HepG2 (cell line): Measurements from ENCODE around the gene SNAI1. TPM values are rescaled to one million over a fixed set of nuclear protein-coding genes. Genes with fewer than 3 reads are reported as not detected.
A peak's percentile ranks its signal among the peaks of the same experiment; 100 is the strongest.

ENCODE experiments used
- ARID4A ChIP-seq: sonication (generic); formaldehyde crosslinking; IDR thresholded peaks from 2 replicates; pipeline ENCODE4 v1.5.0; 2020; ENCODE audit warnings: mild to moderate bottlenecking, missing genetic modification reagents, borderline replicate concordance
- ISX ChIP-seq: sonication (generic); formaldehyde crosslinking; conservative IDR thresholded peaks from 2 replicates; pipeline ENCODE4 v1.5.0; 2020; ENCODE audit warnings: missing genetic modification reagents
- JARID2 ChIP-seq: sonication (generic); formaldehyde crosslinking; IDR thresholded peaks from 2 replicates; pipeline ENCODE4 v1.8.1; 2023; ENCODE audit warnings: missing genetic modification reagents, inconsistent platforms; ENCODE audit not compliant: insufficient replicate concordance
- MXD3 ChIP-seq: IDR thresholded peaks from 2 replicates; pipeline ENCODE4 v1.6.1; 2016; ENCODE audit warnings: mild to moderate bottlenecking, missing biosample characterization, missing genetic modification reagents
- NBN ChIP-seq: fragments of 450-650 bp; conservative IDR thresholded peaks from 2 replicates; pipeline ENCODE4 v1.6.1; 2017
- RBM22 ChIP-seq: fragments of 200-400 bp; formaldehyde crosslinking; optimal IDR thresholded peaks from 2 replicates; pipeline ENCODE3; 2017; ENCODE audit warnings: mild to moderate bottlenecking, low read length, moderate library complexity
- REPIN1 ChIP-seq: sonication (generic); formaldehyde crosslinking; IDR thresholded peaks from 2 replicates; pipeline ENCODE4 v1.8.0; 2022; ENCODE audit warnings: missing genetic modification reagents, low read depth, mild to moderate bottlenecking, borderline replicate concordance
- TBL1XR1 ChIP-seq: fragments of 150-350 bp; IDR thresholded peaks from 2 replicates; pipeline ENCODE4 v1.6.1; 2014; ENCODE audit warnings: borderline replicate concordance, low read length; ENCODE audit not compliant: partially characterized antibody
- TFE3 ChIP-seq: IDR thresholded peaks from 2 replicates; pipeline ENCODE4 v1.6.1; 2016
- U2AF1 ChIP-seq: fragments of 200-400 bp; formaldehyde crosslinking; optimal IDR thresholded peaks from 2 replicates; pipeline ENCODE3; 2017; ENCODE audit warnings: mild to moderate bottlenecking, low read depth, low read length
- ZC3H13 ChIP-seq: sonication (generic); formaldehyde crosslinking; IDR thresholded peaks from 2 replicates; pipeline ENCODE4 v1.8.1; 2023; ENCODE audit warnings: mild to moderate bottlenecking, missing genetic modification reagents, moderate library complexity
- ZNF652 ChIP-seq: IDR thresholded peaks from 2 replicates; pipeline ENCODE4 v1.6.1; 2016; ENCODE audit warnings: low read depth, borderline replicate concordance
- ZNF746 ChIP-seq: sonication (generic); formaldehyde crosslinking; IDR thresholded peaks from 2 replicates; pipeline ENCODE4 v1.8.0; 2022; ENCODE audit warnings: mild to moderate bottlenecking, missing genetic modification reagents
- polyA plus RNA-seq, 8 experiments: library from polyadenylated mRNA; depleted of rRNA in 3 of 8; stranded (reverse) in 7 of 8; unstranded in 1 of 8; fragments of >200 nt; fragmentation: Illumina TruSeq in 4 of 8; extraction: Trizol in 4 of 8; gene quantifications; 2 replicates each; pipeline versions ENCODE4 v1.2.1 to v1.2.3, GENCODE V29; 2011 to 2016; ENCODE audit warnings: low read depth in 4 of 8, missing spikeins in 1 of 8, mixed read lengths in 1 of 8; ENCODE audit not compliant: insufficient read depth in 1 of 8
- total RNA-seq, 5 experiments: library from RNA; depleted of rRNA; stranded (reverse); fragments of >200 nt; fragmentation: Illumina TruSeq; extraction: Trizol; gene quantifications; 2 replicates each; pipeline ENCODE4 v1.2.3, GENCODE V29; 2016; ENCODE audit warnings: low read depth in 1 of 5
- TF ChIP-seq, protein P1 (sequence below): sonication (generic); formaldehyde crosslinking; IDR thresholded peaks from 2 replicates; pipeline ENCODE4 v1.5.1; 2020; ENCODE audit warnings: missing genetic modification reagents, mild to moderate bottlenecking, borderline replicate concordance

SNAI1 gene
- total and polyA plus RNA-seq, 2 of the 13 experiments (the other 11 are each of a cell fraction or from before 2014, with no cell fraction given), result 1.3 to 1.4 TPM

DNA sequence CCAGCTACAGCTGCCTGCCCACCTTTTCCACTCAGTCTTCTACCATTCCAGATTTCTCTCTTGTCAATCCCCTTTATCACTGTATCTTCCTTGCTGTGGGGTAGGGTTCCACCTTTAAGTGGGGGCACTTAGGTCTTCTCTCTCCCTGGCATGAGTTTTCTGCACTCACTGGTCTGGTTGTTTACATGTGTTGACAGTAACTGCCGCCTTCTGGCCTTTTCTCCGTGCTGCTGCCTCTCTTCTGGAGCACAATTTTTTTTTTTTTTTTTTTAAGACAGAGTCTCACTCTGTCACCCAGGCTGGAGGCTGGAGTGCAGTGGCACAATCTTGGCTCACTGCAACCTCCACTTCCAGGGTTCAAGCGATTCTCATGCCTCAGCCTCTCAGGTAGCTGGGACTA lies 34.6 kb upstream of the SNAI1 start (continued):
- TF ChIP-seq RBM22 (peak; percentile 42), MXD3 (0 out of 2 replicates have a peak, but pooled peaks have one; percentile 18), U2AF1 (no peak), NBN (no peak), TBL1XR1 (no peak), JARID2 (CRISPR knock-in tag) (no peak), REPIN1 (no peak), ZNF652 (CRISPR knock-in tag) (no peak), ZNF746 (CRISPR knock-in tag) (peak; percentile 18; the same call in 1 of the 2 replicates), ZC3H13 (CRISPR knock-in tag) (no peak), ARID4A (CRISPR knock-in tag) (0 out of 2 replicates have a peak, but pooled peaks have one; percentile 23), TFE3 (CRISPR knock-in tag) (no peak), ISX (CRISPR knock-in tag) (no peak)
- TF ChIP-seq, protein P1, sequence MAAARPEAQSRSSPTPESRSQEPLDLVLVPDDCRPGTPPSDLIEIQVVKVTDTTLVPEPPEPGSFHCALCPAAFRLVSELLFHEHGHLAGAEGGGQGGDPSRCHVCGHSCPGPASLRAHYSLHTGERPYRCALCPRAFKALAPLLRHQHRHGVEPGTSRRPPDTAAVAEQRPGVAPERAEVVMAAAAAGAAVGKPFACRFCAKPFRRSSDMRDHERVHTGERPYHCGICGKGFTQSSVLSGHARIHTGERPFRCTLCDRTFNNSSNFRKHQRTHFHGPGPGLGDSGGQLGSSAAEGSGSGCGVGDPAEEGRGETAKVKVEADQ (CRISPR knock-in tag), result no peak
- TF ChIP-seq, all 625 proteins: peak for 6
